H1 (cell line): Measurements from ENCODE around the gene SPSB3. TPM values are rescaled to one million over a fixed set of nuclear protein-coding genes. Genes with fewer than 3 reads are reported as not detected.

Source experiments
- CTCF ChIA-PET: fragments of 300-600 bp; sonication (Branson Sonifier 250); formaldehyde crosslinking; loops from one replicate; lab custom pipeline; 2021; ENCODE audit not compliant: partially characterized antibody; lab: Charles Lee
- POLR2A ChIA-PET: fragments of 300-600 bp; sonication (Branson Sonifier 250); formaldehyde crosslinking; loops from one replicate; lab custom pipeline; 2021; ENCODE audit warnings: inconsistent platforms; ENCODE audit not compliant: partially characterized antibody; lab: Charles Lee
- DNase-seq, 2 experiments: peaks; one replicate each; pipeline versions ENCODE4 v3.0.0 to v3.0.0-alpha.2; 2010 to 2022; ENCODE audit warnings: low spot score in 2 of 2, low read depth in 1 of 2, mixed read lengths in 1 of 2
- FAIRE-seq: peaks from 2 replicates; lab custom pipeline; 2011; peaks lifted over from hg19 to GRCh38; lab: Jason Lieb, UNC
- H2AFZ ChIP-seq: 2 replicates; pipeline ENCODE4 v1.8.1; 2012; ENCODE audit warnings: low read length, inconsistent platforms
- H2AK5ac ChIP-seq: 2 replicates; pipeline ENCODE4 v1.6.1; 2013; ENCODE audit warnings: low read depth, low read length
- H2BK120ac ChIP-seq: replicated peaks from 2 replicates; pipeline ENCODE3; 2013; ENCODE audit warnings: low read depth, low read length, inconsistent platforms
- H2BK12ac ChIP-seq: 2 replicates; pipeline ENCODE4 v1.6.1; 2013; ENCODE audit warnings: low read depth, low read length
- H2BK15ac ChIP-seq: 2 replicates; pipeline ENCODE4 v1.6.1; 2013; ENCODE audit warnings: low read length
- H2BK20ac ChIP-seq: 2 replicates; pipeline ENCODE4 v1.6.1; 2013; ENCODE audit warnings: low read length
- H2BK5ac ChIP-seq: 2 replicates; pipeline ENCODE4 v1.6.1; 2013; ENCODE audit warnings: low read depth, low read length
- H3K14ac ChIP-seq: 2 replicates; pipeline ENCODE4 v1.6.1; 2013; ENCODE audit warnings: inconsistent platforms; ENCODE audit not compliant: insufficient read length
- H3K18ac ChIP-seq: 2 replicates; pipeline ENCODE4 v1.6.1; 2013; ENCODE audit warnings: low read length; ENCODE audit errors: extremely low read depth
- H3K23ac ChIP-seq: 2 replicates; pipeline ENCODE4 v1.6.1; 2013; ENCODE audit warnings: inconsistent platforms; ENCODE audit not compliant: insufficient read length
- H3K23me2 ChIP-seq: 2 replicates; pipeline ENCODE4 v1.6.1; 2013; ENCODE audit warnings: low read depth, low read length
- H3K27ac ChIP-seq: 2 replicates; pipeline ENCODE4 v1.6.1; 2011; ENCODE audit warnings: low read depth, low read length, inconsistent platforms
- H3K27me3 ChIP-seq, 4 experiments: replicated peaks in 1 of 4; 1 replicate in 1 of 4; 2 replicates in 3 of 4; pipeline versions ENCODE4 v1.6.1 to v1.8.1; 2011 to 2013; ENCODE audit warnings: low read length in 3 of 4, mild to moderate bottlenecking in 3 of 4, inconsistent platforms in 2 of 4, mixed read lengths in 2 of 4, moderate library complexity in 1 of 4; ENCODE audit not compliant: control insufficient read depth in 3 of 4, insufficient read depth in 3 of 4; ENCODE audit errors: extremely low read depth in 1 of 4
- H3K36me3 ChIP-seq, 4 experiments: 2 replicates each; pipeline versions ENCODE4 v1.6.1 to v1.8.1; 2011 to 2013; ENCODE audit warnings: mild to moderate bottlenecking in 4 of 4, low read length in 3 of 4, moderate library complexity in 2 of 4, control low read depth in 1 of 4, inconsistent platforms in 1 of 4; ENCODE audit not compliant: insufficient read depth in 4 of 4, control insufficient read depth in 2 of 4
- H3K4ac ChIP-seq: replicated peaks from 2 replicates; pipeline ENCODE3; 2013; ENCODE audit warnings: low read length, low read depth, mixed read lengths, inconsistent platforms; ENCODE audit not compliant: insufficient read length
- H3K4me1 ChIP-seq, 4 experiments: replicated peaks in 1 of 4; 1 replicate in 1 of 4; 2 replicates in 3 of 4; pipeline versions ENCODE4 v1.6.1 to v1.8.1; 2011 to 2013; ENCODE audit warnings: low read length in 3 of 4, inconsistent platforms in 2 of 4, mixed read lengths in 1 of 4; ENCODE audit not compliant: insufficient read depth in 4 of 4, control insufficient read depth in 3 of 4
- H3K4me2 ChIP-seq, 2 experiments: 2 replicates each; pipeline versions ENCODE4 v1.6.1 to v1.8.1; 2011 to 2013; ENCODE audit warnings: low read depth in 2 of 2, low read length in 2 of 2, control low read depth in 1 of 2, inconsistent platforms in 1 of 2, mild to moderate bottlenecking in 1 of 2; ENCODE audit not compliant: insufficient read depth in 1 of 2
- H3K4me3 ChIP-seq, 4 experiments: fragments of 200-600, 300-600 bp in 1 of 4; sonication (generic), shearing (Covaris generic), sonication (Bioruptor Twin) in 1 of 4; 2 replicates each; pipeline versions ENCODE4 v1.5.1 to v1.8.1; 2011 to 2016; ENCODE audit warnings: low read length in 4 of 4, low read depth in 3 of 4, control low read depth in 2 of 4, inconsistent platforms in 2 of 4, mild to moderate bottlenecking in 2 of 4, mixed read lengths in 1 of 4, moderate library complexity in 1 of 4; ENCODE audit not compliant: insufficient read depth in 2 of 4; ENCODE audit errors: extremely low read depth in 1 of 4
- H3K56ac ChIP-seq: replicated peaks from 2 replicates; pipeline ENCODE3; 2013; ENCODE audit warnings: low read depth, mild to moderate bottlenecking, mixed read lengths, low read length, inconsistent platforms; ENCODE audit not compliant: insufficient read length
- H3K79me1 ChIP-seq: 2 replicates; pipeline ENCODE4 v1.6.1; 2013; ENCODE audit warnings: low read depth, low read length, control low read depth
- H3K79me2 ChIP-seq, 2 experiments: 2 replicates each; pipeline versions ENCODE4 v1.6.1 to v1.8.1; 2012 to 2013; ENCODE audit warnings: low read length in 2 of 2, mild to moderate bottlenecking in 2 of 2, inconsistent platforms in 1 of 2; ENCODE audit not compliant: insufficient read depth in 2 of 2, control insufficient read depth in 1 of 2
- H3K9ac ChIP-seq, 4 experiments: replicated peaks in 1 of 4; 1 replicate in 1 of 4; 2 replicates in 3 of 4; pipeline versions ENCODE4 v1.6.1 to v1.8.1; 2011 to 2013; ENCODE audit warnings: low read depth in 3 of 4, low read length in 3 of 4, control low read depth in 2 of 4, mild to moderate bottlenecking in 2 of 4, moderate library complexity in 2 of 4, inconsistent platforms in 1 of 4; ENCODE audit errors: extremely low read depth in 1 of 4
- H3K9me3 ChIP-seq, 2 experiments: 2 replicates each; pipeline versions ENCODE4 v1.6.1 to v1.8.1; 2012 to 2013; ENCODE audit warnings: mild to moderate bottlenecking in 2 of 2, moderate library complexity in 2 of 2, control low read depth in 1 of 2, inconsistent platforms in 1 of 2, low read depth in 1 of 2, low read length in 1 of 2, mixed read lengths in 1 of 2; ENCODE audit not compliant: insufficient read depth in 2 of 2
- H4K20me1 ChIP-seq, 2 experiments: replicated peaks in 1 of 2; 2 replicates each; pipeline versions ENCODE3 to v1.8.1; 2011 to 2013; ENCODE audit warnings: inconsistent platforms in 2 of 2, low read length in 2 of 2, mild to moderate bottlenecking in 1 of 2; ENCODE audit not compliant: insufficient read depth in 2 of 2, control insufficient read depth in 1 of 2
- H4K5ac ChIP-seq: 2 replicates; pipeline ENCODE4 v1.6.1; 2013; ENCODE audit warnings: low read length, low read depth, mixed read lengths, inconsistent platforms; ENCODE audit not compliant: insufficient read length
- H4K8ac ChIP-seq: 2 replicates; pipeline ENCODE4 v1.8.0; 2013; ENCODE audit warnings: mild to moderate bottlenecking, moderate library complexity, low read length, inconsistent platforms; ENCODE audit not compliant: insufficient read depth; ENCODE audit errors: extremely low read depth
- H4K91ac ChIP-seq: replicated peaks from 2 replicates; pipeline ENCODE3; 2013; ENCODE audit warnings: low read length, mixed read lengths, inconsistent platforms; ENCODE audit not compliant: insufficient read length
- KDM1A ChIP-seq: fragments of 200-600, 300-600 bp; sonication (generic); IDR thresholded peaks from 2 replicates; pipeline ENCODE4 v1.7.1; 2016; ENCODE audit warnings: mild to moderate bottlenecking, low read length, borderline replicate concordance
- POLR2A ChIP-seq, 2 experiments: IDR thresholded peaks; 1 replicate in 1 of 2; 2 replicates in 1 of 2; pipeline ENCODE4 v1.6.1; 2011; ENCODE audit warnings: low read depth in 2 of 2, low read length in 2 of 2, mild to moderate bottlenecking in 2 of 2; ENCODE audit errors: control extremely low read depth in 1 of 2
- WGBS, 2 experiments: shearing (Covaris generic) in 1 of 2; methylation state at CpG; one replicate each; pipeline versions ENCODE4 v1.1.6 to v1.1.7; 2013 to 2015; ENCODE audit warnings: low lambda C conversion rate in 2 of 2, mixed read lengths in 2 of 2, inconsistent platforms in 1 of 2, low coverage in 1 of 2, missing lambda C conversion rate in 1 of 2; ENCODE audit not compliant: insufficient replicate concordance in 2 of 2, insufficient coverage in 1 of 2, insufficient read length in 1 of 2; ENCODE audit errors: extremely low coverage in 1 of 2, missing lambda C conversion rate in 1 of 2; 5-methylcytosine and 5-hydroxymethylcytosine counted together
- polyA plus RNA-seq, 7 experiments: library from polyadenylated mRNA; depleted of rRNA in 3 of 7; stranded (reverse) in 5 of 7; unstranded in 2 of 7; fragments of >200 nt in 5 of 7; fragments of 200-250 nt in 2 of 7; gene quantifications; 1 replicate in 5 of 7; 2 replicates in 1 of 7; 4 replicates in 1 of 7; pipeline versions ENCODE4 v1.2.1 to v1.2.3, GENCODE V29; 2011 to 2013; ENCODE audit warnings: missing spikeins in 2 of 7, mixed read lengths in 2 of 7
- total RNA-seq: library from RNA; stranded (reverse); fragmentation: NEBNext Ultra II Directional; extraction: Animal tissue kit (Norgen Biotek cat#: 25700); gene quantifications from 2 replicates; pipeline ENCODE4 v1.2.1, GENCODE V29; 2021

The SPSB3 gene
- total and polyA plus RNA-seq, 2 of the 8 experiments (the other 6 are each of a cell fraction or from before 2014, with no cell fraction given): 22.5 to 37.8 TPM

GRCh38 chr16:1807626-1808025 lies 25.3 kb upstream of the SPSB3 start:
- no peaks in the 10 kb centered on the region for H3K27me3 ChIP-seq
- H4K91ac ChIP-seq: no peak overlapping the region
- H3K79me2 ChIP-seq: no peaks in the 10 kb centered on the region
- no peak overlapping the region for H3K23ac ChIP-seq
- H3K4me3 ChIP-seq: no peak overlapping the region
- H3K9me3 ChIP-seq: peaks cover 3 to 6% of the 10 kb centered on the region in 2 experiments; a peak in 1 of 4 replicates
- ChIA-PET CTCF (interaction anchor here (0.7 kb wide), 2 partner anchors 106 to 261 kb away, joined by 3 read pairs; no protein-coding TSS in a partner anchor), POLR2A (no interaction called here)
- H3K36me3 ChIP-seq: no peaks in the 10 kb centered on the region; a peak in 1 of 8 replicates
- no peak overlapping the region for H3K14ac ChIP-seq
- no peak for TF ChIP-seq POLR2A (IDR thresholded peaks at IDR 0.05; ENCODE audit: control extremely low read depth in 1 of 2, low read depth in 2 of 2, low read length in 2 of 2)
- TF ChIP-seq KDM1A: no peak
- H3K4me1 ChIP-seq: no peaks in the 10 kb centered on the region; a peak in 2 of 7 replicates
- no peaks in the 10 kb centered on the region for H3K23me2 ChIP-seq
- no peak overlapping the region for H3K27ac ChIP-seq
- no peak overlapping the region for H2BK5ac ChIP-seq
- DNase-seq (no peak), FAIRE-seq (no peak)
- H4K20me1 ChIP-seq: no peaks in the 10 kb centered on the region
- no peak overlapping the region for H3K4me2 ChIP-seq
- H2AFZ ChIP-seq: no peak overlapping the region
- no peak overlapping the region for H3K18ac ChIP-seq
- H2BK120ac ChIP-seq: no peak overlapping the region
- no peak overlapping the region for H3K9ac ChIP-seq
- 89% methylated on average over 10 of the region's 10 CpGs; no CpG with 5 or more reads in 1 of the 2 experiments for WGBS, 2 experiments
- H2BK15ac ChIP-seq: no peak overlapping the region
- no peak overlapping the region for H3K56ac ChIP-seq
- no peak overlapping the region for H2AK5ac ChIP-seq
- H4K5ac ChIP-seq: no peak overlapping the region
- no peak overlapping the region for H4K8ac ChIP-seq
- no peaks in the 10 kb centered on the region for H3K79me1 ChIP-seq
- no peak overlapping the region for H3K4ac ChIP-seq
- no peak overlapping the region for H2BK12ac ChIP-seq
- H2BK20ac ChIP-seq: no peak overlapping the region
